Measurements from ENCODE around the gene MROH8.

The MROH8 gene

DNA sequence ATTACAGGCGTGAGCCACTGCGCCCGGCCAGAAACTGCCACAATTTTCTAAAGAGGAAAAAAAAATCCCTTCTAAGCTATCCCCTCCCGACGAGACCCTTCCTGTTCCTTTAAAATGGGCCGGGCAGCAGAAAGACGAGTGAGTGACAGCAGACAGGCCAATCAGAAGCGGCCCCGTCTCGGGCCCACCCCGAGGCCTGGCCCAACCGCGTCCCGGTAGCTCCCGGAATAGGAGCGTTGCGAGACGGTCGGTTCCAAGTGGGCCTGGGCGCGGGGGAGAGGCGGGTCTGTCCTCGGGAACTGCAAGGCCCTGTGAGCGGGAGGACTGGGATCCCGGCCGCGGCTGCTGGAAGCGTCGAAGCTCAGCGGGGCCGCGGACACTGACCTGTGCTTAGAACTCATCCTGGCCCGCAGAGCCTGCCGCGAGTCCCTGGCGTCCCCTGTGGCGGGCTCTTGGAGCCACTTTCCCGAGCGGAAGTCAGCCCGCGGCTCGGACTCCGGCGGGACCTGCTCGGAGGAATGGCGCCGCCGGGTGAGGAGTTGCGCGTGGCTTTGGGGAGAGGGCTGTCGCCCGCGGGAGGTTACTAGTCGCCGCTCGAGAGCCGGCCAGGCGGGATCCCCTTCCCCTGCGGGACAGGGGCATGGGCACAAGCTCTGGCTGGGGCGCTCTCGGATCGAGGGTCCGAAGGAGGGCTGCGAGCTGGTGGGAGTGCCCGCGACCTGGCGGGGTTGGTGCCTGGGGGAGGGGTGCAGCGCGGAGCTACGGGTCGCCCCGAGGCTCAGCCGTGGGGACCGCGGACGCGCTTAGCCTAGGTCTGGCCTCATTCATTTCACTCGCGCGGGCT is at the start of gene MROH8, which contains the start of gene RPN2:
TSS of gene MROH8 (minus strand) at position 710 of the 844 bp plus-strand sequence.
TSS of gene RPN2 (plus strand) at position 492 of the 844 bp plus-strand sequence. CDS start at position 519, 27 bp downstream.
- peak; percentile 95 for DNase-seq (ENCODE audit: low read depth)
- peak within 1 kb of the TSS; percentile 94 for H3K4me3 ChIP-seq (ENCODE audit: low read depth, low read length)

DNA sequence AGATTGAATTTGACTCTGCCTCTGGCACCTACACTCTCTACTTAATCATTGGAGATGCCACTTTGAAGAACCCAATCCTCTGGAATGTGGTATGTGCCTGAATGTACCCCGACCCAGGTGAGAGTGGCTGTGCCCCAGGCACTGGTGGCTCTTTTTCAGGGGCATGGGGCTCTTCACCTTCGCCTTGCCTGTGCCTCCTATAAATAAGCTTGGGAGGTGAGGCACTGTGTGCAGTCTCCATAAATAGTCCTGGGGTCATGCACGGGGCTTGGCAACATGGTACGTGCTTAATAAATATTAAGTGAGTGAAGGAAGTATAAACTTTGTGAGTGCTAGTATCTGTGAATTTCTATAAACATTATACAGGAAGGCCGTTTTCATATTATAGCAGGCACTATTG is 49.3 kb upstream of the MROH8 start:
- DNase-seq (ENCODE audit: low read depth), result no peak
- no peak overlapping the region for H3K4me3 ChIP-seq (ENCODE audit: low read depth, low read length)

DNA sequence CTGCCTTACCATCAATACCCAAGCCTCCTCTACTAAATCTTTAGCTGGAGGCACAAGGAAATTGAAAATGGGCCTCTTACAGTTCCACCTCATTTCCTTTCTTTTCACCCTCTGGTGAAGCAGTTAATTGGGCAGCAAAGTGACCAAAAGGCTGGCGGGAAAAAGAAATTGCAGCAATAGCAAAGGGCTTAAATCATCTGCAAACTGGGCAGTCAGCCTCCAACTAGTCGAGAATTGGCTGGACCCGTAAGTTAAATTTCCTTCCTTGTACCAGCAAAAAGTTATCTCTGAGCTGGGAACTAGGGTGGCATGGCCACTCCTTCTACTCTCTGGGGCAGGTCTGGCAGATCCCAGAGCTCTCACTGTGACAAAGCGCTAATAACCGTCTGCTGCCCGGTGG is 48.7 kb upstream of the MROH8 start:
- H3K4me3 ChIP-seq (ENCODE audit: low read depth, low read length), result no peak overlapping the region
- DNase-seq (ENCODE audit: low read depth), result no peak

GRCh38 chr20:37226889-37227288 is 47.5 kb upstream of the MROH8 start:
- no peak overlapping the region for H3K4me3 ChIP-seq (ENCODE audit: low read depth, low read length)
- peak; percentile 20 for DNase-seq (ENCODE audit: low read depth)

GRCh38 chr20:37225146-37225545 is 45.8 kb upstream of the MROH8 start:
- no peak overlapping the region for H3K4me3 ChIP-seq (ENCODE audit: low read depth, low read length)
- DNase-seq (ENCODE audit: low read depth), result no peak

GRCh38 chr20:37223053-37223452 is 43.7 kb upstream of the MROH8 start:
- H3K4me3 ChIP-seq (ENCODE audit: low read depth, low read length), result no peak overlapping the region
- peak; percentile 75 for DNase-seq (ENCODE audit: low read depth)

DNA sequence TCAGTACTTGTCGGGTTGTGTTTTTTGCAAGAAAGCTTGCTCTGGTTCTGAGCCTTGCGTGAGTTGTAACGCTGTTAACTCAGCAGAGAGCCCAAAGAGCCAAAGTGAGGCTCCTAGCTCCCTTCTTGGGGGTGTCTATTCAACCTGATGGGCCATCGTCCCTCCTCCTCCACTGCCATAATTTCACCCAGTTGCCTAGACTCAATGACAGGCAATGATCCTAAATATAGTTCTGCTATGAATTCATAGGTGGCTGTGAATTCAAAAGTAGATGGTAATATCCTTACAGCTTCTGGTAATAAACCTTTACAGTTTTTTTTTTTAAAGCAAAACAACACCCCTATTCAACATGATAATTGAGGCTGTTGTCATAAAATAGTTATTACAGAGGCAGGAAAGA is 42.7 kb upstream of the MROH8 start:
- H3K4me3 ChIP-seq (ENCODE audit: low read depth, low read length), result no peak overlapping the region
- DNase-seq (ENCODE audit: low read depth), result no peak

- peak; percentile 20 for DNase-seq (ENCODE audit: low read depth)
- no peak overlapping the region for H3K4me3 ChIP-seq (ENCODE audit: low read depth, low read length)
Observed at GRCh38 chr20:37220731-37221130, 41.4 kb upstream of the MROH8 start.

DNA sequence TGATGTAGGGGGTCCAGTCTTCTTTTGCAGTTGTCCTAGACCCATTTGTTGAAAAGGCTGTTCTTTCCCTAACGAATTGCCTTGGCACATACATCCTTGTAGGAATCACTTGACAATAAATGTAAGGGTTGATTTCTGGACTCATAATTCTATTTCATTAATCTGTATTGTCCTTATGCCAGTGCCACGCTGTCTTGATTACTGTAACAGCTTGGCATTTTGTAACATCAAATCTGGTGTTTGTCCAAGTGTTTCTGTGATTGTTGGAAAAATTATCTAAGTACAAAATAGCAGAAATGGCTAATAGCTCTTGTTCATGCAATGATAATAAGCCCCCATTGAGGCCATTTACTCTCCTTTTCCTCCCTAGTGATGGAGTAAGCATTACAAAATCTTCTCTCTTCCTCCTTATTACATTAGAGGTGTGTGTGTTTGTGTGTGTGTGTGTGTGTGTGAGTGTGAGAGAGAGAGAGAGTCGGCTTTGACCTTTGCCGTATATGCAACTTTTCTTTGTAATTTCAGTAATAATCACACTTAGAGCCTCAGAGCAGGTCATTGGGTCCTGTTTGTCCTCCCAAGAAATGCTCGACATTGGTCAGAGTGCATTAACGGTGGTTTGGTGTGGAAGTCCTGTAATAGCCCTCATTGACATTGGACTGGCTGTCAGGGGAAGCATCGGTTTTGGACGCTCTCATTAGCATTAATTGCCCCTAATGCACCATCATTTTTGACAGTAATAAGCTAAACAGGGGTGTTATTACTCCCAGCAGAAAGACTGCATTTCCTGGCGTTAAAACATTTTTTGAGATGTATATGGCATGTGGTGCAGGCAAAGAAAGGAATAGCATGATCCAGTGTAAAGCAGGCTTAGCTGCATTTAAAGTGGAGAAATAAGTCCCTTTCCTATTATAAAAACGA is 40.7 kb upstream of the MROH8 start:
- DNase-seq (ENCODE audit: low read depth), result no peak
- H3K4me3 ChIP-seq (ENCODE audit: low read depth, low read length), result no peak overlapping the region

DNA sequence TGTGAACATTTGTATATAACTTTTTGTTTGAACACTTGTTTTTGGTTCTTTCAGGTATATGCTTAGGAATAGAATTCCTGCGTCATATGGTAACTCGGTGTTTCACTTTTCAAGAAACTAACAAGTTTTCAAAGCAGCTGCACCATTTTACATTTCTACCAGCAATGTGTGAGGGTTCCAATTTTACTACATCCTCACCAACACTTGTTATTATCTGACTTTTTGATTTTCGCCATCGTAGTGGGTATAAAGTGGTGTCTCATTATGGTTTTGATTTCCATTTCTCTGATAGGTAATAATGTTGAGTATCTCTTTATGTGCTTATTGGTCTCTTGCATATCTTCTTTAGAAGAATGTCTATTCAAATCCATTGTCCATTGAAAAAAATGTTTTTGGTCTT is 39.6 kb upstream of the MROH8 start:
- no peak overlapping the region for H3K4me3 ChIP-seq (ENCODE audit: low read depth, low read length)
- DNase-seq (ENCODE audit: low read depth), result no peak

GRCh38 chr20:37218441-37218840 is 39.1 kb upstream of the MROH8 start:
- H3K4me3 ChIP-seq (ENCODE audit: low read depth, low read length), result no peak overlapping the region
- DNase-seq (ENCODE audit: low read depth), result no peak

DNA sequence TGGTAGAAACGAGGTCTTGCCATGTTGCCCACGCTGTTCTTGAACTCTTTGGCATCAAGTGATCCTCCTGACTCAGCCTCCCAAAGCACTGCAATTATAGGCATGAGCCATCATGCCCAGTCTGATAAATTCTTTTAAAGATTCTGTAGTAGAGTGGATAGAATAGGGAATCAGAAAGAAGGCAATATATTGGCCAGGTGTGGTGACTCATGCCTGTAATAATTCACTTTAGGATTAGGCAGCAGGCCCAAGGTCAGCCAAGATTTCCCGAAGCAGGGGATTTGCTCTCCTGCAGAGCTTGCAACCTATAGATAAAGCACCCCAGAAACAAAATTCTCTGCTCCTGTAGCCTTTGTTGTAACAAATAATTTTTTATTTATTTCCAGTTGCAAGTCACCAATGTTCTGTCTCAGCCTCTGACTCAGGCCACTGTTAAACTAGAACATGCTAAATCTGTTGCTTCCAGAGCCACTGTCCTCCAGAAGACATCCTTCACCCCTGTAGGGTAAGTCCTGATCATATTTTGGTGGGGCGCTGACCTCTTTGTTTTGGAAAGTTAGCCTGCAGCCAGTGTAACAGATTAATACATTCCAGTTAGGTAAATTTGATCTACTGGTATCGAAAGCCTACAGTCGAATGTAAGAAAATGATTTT is 30.4 kb upstream of the MROH8 start:
- no peak for DNase-seq (ENCODE audit: low read depth)

DNA sequence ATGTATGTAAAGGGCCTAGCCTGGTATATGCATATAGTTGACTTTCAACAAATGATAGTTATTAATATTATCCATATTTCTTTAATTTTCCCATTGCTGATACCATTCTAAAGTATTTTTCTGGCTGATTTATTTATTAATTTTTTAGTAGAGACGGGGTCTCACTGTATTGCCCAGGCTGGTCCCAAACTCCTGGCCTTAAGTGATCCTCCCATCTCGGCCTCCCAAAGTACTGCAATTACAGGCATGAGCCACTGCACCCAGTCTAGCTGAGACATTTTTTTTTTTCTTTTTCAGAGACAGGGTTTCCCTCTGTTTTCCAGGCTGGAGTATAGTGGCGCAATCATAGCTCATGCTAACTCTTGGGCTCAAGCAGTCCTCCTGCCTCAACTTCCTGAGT is 29.8 kb upstream of the MROH8 start:
- no peak for DNase-seq (ENCODE audit: low read depth)
- H3K4me3 ChIP-seq (ENCODE audit: low read depth, low read length), result no peak overlapping the region

More for the DNA sequence above, 30.4 kb upstream of the MROH8 start:
- no peak overlapping the region for H3K4me3 ChIP-seq (ENCODE audit: low read depth, low read length)

- DNase-seq (ENCODE audit: low read depth), result peak; percentile 11
- no peak overlapping the region for H3K4me3 ChIP-seq (ENCODE audit: low read depth, low read length)
Observed at GRCh38 chr20:37207171-37207570, 27.8 kb upstream of the MROH8 start.

GRCh38 chr20:37205794-37206193 is 26.4 kb upstream of the MROH8 start:
- no peak overlapping the region for H3K4me3 ChIP-seq (ENCODE audit: low read depth, low read length)
- no peak for DNase-seq (ENCODE audit: low read depth)

- no peak overlapping the region for H3K4me3 ChIP-seq (ENCODE audit: low read depth, low read length)
Observed at GRCh38 chr20:37205130-37205529, 25.8 kb upstream of the MROH8 start.

DNA sequence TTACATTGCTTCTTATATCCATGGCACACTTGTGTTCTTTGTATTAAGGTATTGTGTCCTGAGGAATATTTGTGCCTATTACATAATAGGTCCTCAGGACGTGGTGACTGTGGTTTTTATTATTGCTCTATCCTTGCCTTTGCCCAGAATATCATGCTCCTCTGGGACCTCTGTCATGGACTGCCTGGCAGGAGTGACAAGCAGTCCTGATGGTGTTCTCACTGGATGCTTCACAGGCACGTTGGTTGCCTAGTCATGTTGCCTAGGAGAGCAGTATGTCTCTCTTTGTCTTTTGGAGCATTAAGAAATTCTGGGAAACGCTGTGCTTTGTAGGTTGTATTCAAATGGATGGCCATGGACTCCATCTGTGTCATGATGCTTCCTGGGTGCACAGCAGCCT is 24.7 kb upstream of the MROH8 start:
- no peak overlapping the region for H3K4me3 ChIP-seq (ENCODE audit: low read depth, low read length)
- no peak for DNase-seq (ENCODE audit: low read depth)

More at GRCh38 chr20:37205130-37205529, 25.8 kb upstream of the MROH8 start:
- no peak for DNase-seq (ENCODE audit: low read depth)

DNA sequence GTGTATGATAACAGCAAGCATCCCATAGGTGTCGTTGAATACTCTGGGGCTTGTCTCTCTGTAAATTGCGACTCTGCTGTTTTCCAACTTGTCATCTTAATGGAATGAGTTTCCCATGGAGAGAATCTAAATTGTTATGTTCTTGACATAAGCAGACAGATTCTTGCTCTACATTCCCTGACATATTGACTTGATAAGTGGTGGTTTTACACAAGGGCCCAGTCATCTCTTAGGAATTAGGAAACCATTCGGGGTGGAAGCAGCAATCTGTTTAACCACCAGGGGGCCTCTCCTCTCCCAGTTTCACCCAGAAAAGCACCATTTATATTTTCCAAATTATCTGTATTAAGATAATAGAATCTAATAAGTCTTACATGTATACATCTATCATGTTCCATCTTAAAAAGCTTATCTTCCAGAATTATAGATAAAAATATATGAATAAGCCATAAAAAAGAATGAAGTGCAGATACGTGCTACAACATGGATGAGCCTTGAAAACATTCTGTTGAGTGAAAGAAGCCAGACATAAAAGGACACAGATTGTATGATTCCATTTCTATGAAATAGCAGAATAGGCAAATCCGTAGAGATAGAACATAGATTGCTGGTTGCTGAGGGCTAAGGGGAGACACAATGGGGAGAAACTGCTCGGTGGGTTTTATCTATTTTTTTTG is 23.1 kb upstream of the MROH8 start:
- no peak overlapping the region for H3K4me3 ChIP-seq (ENCODE audit: low read depth, low read length)
- peak; percentile 89 for DNase-seq (ENCODE audit: low read depth)

GRCh38 chr20:37201827-37202162 is 22.4 kb upstream of the MROH8 start:
- no peak overlapping the region for H3K4me3 ChIP-seq (ENCODE audit: low read depth, low read length)
- no peak for DNase-seq (ENCODE audit: low read depth)
